Neural cell (in vitro differentiated cells): Measurements from ENCODE around the gene SEPTIN5.

Experiments
- EP300 ChIP-seq: fragments of 450-650 bp; conservative IDR thresholded peaks from 2 replicates; pipeline ENCODE4 v1.6.1; 2014; ENCODE audit warnings: antibody characterized with exemption, mild to moderate bottlenecking, moderate library complexity; ENCODE audit not compliant: poor library complexity, severe bottlenecking
- EZH2 ChIP-seq: fragments of 200-600, 300-800 bp; shearing (Covaris generic), sonication (generic); IDR thresholded peaks from 2 replicates; pipeline ENCODE4 v1.6.1; 2014; ENCODE audit warnings: antibody characterized with exemption, low read length, borderline replicate concordance, mild to moderate bottlenecking; ENCODE audit not compliant: insufficient read depth, poor library complexity, severe bottlenecking
- POLR2AphosphoS5 ChIP-seq: IDR thresholded peaks from 2 replicates; pipeline ENCODE4 v1.6.1; 2012
- RAD21 ChIP-seq: fragments of 450-650 bp; conservative IDR thresholded peaks from 2 replicates; pipeline ENCODE4 v1.6.1; 2014; ENCODE audit warnings: antibody characterized with exemption, mild to moderate bottlenecking, moderate library complexity
- SMC3 ChIP-seq: fragments of 450-650 bp; conservative IDR thresholded peaks from 2 replicates; pipeline ENCODE4 v1.6.1; 2014; ENCODE audit warnings: antibody characterized with exemption, mild to moderate bottlenecking, moderate library complexity; ENCODE audit not compliant: poor library complexity
- TAF1 ChIP-seq: IDR thresholded peaks from 2 replicates; pipeline ENCODE4 v1.6.1; 2012; ENCODE audit warnings: low read depth
- TF ChIP-seq, protein P1 (sequence below): fragments of 450-650 bp; IDR thresholded peaks from 2 replicates; pipeline ENCODE4 v1.5.1; 2014; ENCODE audit warnings: antibody characterized with exemption, mild to moderate bottlenecking, moderate library complexity; ENCODE audit not compliant: poor library complexity, severe bottlenecking

DNA sequence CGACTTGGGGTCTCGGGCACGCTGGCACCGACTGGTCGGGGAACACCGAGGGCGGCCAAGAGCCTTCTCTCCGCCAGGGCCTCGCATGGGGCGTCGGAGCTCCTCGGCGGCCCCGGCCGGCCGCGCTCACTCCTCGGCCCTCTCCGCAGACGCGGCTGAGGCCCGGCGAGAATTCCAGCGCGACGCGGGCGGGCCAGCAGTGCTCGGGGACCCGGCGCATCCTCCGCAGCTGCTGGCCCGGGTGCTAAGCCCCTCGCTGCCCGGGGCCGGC, 51.9 kb downstream of the SEPTIN5 start:
- TF ChIP-seq SMC3 = no peak
- TF ChIP-seq EZH2 = no peak
- TF ChIP-seq, protein P1, sequence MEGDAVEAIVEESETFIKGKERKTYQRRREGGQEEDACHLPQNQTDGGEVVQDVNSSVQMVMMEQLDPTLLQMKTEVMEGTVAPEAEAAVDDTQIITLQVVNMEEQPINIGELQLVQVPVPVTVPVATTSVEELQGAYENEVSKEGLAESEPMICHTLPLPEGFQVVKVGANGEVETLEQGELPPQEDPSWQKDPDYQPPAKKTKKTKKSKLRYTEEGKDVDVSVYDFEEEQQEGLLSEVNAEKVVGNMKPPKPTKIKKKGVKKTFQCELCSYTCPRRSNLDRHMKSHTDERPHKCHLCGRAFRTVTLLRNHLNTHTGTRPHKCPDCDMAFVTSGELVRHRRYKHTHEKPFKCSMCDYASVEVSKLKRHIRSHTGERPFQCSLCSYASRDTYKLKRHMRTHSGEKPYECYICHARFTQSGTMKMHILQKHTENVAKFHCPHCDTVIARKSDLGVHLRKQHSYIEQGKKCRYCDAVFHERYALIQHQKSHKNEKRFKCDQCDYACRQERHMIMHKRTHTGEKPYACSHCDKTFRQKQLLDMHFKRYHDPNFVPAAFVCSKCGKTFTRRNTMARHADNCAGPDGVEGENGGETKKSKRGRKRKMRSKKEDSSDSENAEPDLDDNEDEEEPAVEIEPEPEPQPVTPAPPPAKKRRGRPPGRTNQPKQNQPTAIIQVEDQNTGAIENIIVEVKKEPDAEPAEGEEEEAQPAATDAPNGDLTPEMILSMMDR = no peak
- no peak for TF ChIP-seq TAF1
- TF ChIP-seq EP300 = no peak
- no peak for TF ChIP-seq POLR2AphosphoS5
- no peak for TF ChIP-seq RAD21
